SH-SY5Y (cell line): ENCODE results near the gene MEIS2.

Experiments used
- GATA2 ChIP-seq: IDR thresholded peaks from 2 replicates; pipeline ENCODE4 v1.6.1; 2011; ENCODE audit warnings: mild to moderate bottlenecking, low read depth, low read length
- GATA3 ChIP-seq: IDR thresholded peaks from 2 replicates; pipeline ENCODE4 v1.6.1; 2011; ENCODE audit warnings: low read depth, mild to moderate bottlenecking, low read length, moderate library complexity

MEIS2 gene

DNA sequence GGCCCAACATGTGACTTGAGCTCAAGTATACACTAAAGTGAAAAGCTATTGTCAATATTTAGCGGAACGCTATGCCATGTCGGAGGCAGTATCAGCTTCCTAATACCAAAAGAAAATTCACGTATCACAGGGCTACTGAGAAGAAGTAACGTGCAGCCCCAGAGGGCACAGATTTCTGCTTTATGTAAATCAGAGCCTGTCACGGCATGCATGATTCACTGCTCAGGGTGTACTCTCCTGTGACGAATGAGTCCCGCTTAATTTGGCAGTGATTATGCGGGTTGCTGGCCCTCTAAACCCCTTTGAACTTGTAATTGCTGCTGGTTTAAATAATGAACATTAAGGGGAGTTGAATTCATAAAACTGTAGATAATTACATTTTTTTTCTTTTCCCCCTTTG is 85.3 kb downstream of the MEIS2 start:
- TF ChIP-seq GATA2 (no peak), GATA3 (no peak)

DNA sequence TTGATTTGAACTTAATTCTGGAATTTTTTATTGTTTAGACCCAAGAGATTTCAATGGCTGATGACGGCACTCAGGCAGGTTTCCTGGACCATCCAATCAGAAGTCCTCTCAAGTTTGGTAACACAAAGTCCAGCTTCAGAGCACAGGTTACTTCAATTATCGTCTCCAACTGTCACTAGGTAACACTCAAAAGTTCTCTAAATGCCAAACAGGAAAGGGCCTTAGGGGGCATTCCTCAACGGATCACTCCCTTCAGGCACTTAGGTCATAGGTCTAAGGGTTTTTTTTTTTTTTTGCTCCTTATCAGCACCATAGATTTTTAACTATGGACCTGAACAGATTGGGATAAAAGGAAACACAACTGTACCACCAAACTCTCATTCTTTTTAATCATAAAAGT is 85.8 kb downstream of the MEIS2 start:
- TF ChIP-seq GATA3 (no peak), GATA2 (no peak)

DNA sequence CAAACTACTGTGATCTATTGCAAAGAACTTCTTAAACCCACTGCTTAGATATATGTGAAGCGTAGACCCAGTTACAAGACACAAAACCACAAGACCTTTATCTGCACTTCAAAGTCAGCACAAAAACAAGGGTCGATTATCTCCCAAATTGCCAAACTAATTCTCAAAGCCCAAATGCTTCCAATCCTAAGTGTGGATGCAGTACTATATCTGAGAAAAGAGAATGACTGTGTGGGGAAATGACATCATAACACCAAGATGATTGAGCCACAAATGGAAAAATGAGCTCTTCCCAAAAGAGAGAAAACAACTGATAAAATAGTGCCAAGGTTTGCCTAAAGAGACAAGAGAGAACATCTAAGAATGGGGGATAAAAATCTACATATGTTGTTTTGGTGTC is 86.2 kb downstream of the MEIS2 start:
- TF ChIP-seq GATA3: no peak
- no peak for TF ChIP-seq GATA2

DNA sequence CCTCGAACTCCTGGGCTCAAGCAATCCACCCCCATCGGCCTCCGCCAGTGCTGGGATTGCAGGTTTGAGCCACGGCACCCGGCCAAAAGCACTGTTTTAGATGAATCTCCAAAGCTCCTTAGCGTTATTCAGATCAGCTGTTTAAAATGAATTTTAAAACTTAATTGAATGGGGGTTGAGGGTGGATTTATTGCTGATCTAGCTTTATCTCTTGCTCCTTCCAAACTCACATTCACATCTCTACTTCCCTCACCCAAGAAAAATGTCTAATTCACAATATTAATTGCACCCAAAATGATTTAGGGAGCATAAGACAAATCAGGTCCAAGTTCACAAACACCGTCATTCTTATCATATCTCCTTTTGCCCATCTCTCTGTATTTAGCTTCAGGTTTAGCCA is 89.8 kb downstream of the MEIS2 start:
- TF ChIP-seq GATA3: no peak

DNA sequence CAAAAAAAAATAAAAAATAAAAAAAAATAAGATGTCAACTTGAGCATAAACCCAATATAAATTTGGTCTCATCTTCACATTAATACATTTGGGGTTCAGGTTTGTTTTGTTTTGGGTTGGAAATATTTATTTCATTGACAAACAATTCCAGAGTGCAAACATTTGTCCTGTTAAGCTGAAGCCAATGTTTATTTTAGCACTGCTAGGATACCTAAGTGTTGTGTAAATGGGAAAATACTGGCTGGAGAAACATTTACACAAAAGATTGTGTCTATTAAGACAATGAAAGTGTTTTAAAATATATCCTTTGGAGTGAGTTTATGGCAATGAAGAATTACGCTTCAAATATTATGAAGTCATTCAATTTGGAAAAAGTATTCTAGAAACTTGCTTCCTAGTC is 91.1 kb downstream of the MEIS2 start:
- no peak for TF ChIP-seq GATA3
- TF ChIP-seq GATA2: no peak

DNA sequence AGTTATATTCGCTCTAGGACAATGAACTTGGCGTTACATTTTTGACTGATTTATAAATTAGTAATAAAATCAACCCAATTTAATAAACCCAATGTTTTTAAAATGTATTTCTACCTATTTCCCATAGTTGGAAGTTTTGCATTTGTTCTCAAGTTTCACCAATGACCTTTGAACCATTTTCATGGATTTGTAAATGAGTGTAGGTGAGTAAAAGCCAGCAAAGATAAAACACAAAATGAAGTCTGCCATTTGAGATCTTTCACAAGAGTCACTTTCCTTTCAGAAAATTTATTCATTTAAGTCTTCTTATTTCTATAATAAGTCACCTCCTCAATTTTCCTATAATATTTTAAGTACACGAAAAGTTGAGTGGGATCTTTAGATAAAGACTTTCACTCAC is 92.1 kb downstream of the MEIS2 start:
- TF ChIP-seq GATA3 (no peak), GATA2 (no peak)

DNA sequence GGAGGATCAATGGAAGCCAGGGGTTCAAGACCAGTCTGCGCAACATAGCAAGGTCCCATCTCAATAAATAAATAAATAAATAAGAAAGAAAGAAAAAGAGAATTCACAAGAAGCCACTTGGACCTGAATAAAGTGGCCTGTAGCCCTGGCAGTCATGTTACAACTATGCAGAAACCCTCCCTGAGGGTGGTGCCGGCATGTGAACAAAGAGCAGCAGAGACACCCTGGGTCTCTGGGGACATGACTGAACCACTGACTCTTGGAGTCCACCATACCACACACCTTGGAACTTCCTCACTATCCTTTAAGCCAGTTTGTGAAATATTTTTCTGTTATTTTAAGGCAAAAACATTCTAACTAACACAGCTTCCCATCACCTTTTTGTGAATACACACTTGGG is 93.0 kb downstream of the MEIS2 start:
- TF ChIP-seq GATA3 (no peak), GATA2 (no peak)

DNA sequence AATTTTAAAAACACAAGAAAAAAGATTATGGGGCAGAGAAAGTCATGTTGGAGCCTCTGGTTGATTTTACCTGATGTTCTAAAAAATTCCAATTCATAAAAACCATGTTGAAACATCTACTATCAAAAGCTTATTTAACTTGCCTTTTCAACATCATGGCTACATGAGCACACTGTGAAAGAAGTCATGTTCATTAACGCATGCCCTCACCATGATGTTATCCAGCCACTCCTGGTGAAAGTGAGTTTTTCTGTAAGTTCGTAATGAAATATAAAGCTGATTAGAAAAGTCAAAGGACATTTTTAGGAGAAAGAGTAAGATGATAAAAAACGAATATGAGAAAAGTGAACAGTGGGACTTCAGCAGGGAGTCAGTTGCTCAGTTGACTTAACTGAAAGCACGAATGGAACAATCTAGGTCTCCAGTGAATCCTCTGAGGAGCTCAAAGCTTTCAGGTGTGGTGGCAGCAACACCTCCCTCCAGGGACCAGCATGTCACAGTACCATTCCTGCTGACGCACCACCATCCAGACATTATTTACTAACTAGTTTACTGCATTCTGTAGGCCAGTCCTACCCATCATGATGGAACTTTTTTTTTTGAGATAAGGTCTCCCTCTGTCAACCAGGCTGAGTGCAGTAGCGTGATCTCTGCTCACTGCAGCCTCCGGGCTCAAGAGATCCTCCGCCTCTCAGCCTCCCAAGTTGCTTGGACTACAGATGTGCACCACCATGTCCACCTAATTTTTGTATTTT is 95.2 kb downstream of the MEIS2 start:
- TF ChIP-seq GATA2 (no peak), GATA3 (no peak)

DNA sequence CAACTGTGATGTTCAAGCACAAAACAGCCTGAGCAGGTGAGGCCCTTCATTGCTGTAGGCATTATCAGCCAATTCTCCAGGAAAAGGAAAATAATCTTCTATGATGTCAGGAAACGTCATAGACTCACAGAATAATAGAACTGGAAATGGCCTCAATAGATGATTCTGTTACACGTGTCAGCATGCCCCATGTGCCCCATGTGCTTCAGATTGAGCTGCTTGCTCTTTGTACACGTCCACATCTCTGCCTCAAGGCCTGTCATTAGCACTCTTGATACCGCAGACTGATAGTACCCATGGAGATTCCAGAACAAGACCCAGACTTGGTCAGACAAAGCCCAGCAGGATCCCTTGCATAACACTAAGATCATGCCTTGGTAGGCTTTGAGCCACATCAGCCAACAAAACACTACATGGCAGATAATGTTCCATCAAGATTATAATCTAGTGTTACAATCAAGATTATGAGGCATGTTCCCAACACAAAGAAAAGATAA is 95.9 kb downstream of the MEIS2 start:
- peak; percentile 90 for TF ChIP-seq GATA3
- peak; percentile 93 for TF ChIP-seq GATA2

DNA sequence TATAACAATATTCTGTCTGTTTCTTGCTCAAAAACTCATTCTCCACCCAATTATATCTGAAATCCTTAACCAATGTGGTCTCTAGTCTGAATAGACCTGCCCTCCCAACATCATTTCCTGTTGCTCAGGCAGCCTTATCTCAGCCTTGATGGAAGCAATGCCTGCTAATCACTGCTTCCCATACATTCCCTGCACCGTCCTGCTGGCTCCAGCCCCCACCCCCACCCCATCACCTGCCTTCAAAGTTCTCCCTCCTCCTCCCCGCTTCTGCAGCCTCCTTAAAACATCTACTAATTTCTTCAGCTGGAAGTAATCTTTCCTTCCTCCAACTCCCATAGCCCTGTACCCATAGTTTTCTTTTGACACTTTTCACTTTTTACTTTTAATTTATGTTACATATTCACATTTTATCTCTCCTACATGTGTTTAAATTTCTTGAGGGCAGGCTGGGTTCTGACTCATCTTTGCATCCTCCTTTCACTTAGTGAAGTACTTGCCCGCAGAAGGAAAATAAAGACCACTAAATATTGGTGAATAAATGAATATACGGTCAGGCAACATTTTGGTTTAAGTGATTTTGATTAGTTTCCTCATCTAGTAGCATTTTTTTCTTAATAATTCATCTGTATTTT is 98.2 kb downstream of the MEIS2 start:
- no peak for TF ChIP-seq GATA3

DNA sequence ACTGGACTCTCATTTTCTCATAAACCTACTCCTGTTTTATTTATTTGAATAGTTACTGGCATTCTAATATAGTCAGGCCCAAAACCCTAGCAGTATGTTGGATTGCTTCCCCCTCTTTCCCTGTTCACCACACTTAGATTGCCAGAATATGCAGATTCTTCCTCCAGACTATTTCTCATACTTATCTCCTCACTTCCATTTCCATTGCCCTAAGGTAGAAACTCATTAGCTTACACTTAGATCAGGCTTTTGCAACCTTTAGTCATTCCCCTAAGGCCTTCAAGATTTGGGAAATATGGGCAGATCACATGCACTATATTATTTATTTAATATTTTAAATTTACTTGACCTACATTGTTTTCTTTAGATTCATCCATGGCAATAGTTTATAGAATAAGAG is 98.9 kb downstream of the MEIS2 start:
- TF ChIP-seq GATA2: no peak
- TF ChIP-seq GATA3: no peak

DNA sequence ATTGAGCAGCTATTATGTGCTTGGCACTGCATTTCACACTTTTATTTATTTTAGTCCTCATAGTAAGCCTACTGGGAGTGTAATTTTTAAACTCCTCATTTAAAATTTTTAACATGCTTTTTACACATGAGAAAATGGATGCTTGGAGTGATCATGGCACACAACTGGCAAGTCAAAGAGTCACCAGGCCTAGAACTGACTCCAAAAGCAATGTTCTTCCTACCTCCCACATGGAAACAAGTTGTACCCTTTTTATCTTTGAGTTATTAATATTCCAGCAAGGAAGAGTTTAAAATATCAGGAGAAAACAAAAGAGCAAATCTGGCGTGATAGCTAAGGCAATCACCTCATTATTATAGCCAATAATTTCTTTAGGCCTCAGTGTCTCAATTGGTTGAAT is 100.6 kb downstream of the MEIS2 start:
- TF ChIP-seq GATA3: no peak
- TF ChIP-seq GATA2: no peak

DNA sequence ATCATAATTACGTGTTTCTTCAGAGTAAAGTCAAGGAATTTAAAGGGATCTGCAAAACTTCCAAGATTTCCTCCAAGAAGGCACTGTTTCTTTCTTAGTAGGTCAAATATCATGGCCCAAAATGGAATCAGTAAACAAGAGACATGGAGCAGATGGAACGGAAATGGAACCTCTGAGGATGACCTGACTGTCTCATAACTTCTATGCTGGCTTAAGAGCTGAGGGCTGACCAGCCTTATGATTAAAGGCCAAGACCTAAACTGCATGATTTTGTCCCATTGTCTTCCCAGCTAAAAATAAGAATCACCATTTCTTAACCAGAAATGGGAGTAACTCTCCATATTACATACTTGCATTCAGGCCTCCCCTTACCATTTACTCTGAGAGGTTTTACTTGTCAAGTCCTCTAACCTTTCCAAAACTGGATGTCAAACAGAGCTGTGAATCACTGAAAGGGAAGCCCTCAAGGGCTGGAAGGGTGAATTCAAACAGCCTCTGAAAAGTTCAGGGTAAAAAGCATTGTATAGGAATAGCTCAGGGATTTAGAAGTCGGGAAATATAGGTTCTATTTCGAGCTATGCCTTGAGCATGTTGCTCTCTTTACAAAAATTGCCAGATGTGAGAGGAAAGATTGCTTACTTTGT is 103.7 kb downstream of the MEIS2 start:
- TF ChIP-seq GATA3 (no peak), GATA2 (no peak)

DNA sequence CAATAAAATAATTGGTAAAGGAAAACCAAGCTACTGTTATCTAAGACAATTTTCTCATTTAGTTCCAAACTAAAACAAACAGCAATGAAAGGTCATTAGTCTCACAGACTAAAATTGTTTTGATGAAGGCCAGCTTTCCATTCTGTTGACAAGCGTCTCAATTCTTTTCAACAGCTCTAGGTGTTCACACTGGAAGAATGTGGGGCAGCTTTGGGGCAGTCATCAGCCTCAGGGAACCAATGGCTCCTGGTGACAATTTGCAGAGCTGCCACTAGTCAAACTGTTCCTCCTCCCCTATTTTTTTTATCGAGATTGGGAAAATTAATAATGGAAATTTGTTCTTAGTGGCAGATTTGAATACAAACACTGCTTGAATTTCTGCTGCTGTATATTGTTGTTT is 104.2 kb downstream of the MEIS2 start:
- TF ChIP-seq GATA2 (no peak), GATA3 (no peak)

DNA sequence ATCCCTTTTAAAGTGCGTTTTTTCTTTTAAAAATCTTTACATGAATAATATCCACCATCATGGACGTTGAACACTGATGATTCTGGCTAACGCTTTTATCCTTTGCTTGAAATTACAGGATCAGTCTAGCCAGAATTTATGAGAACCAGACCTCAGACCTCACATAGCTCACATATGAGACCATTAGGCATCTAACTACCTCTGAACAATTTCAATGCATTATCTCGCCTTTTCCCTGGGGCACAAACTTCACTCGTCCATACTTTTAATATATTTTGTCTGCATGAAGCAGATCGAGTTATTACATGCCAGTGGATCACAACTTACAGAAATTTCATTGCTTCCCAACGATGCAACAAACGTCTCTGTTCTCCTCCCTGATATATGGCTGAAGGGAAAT is 105.6 kb downstream of the MEIS2 start:
- no peak for TF ChIP-seq GATA3
- no peak for TF ChIP-seq GATA2

DNA sequence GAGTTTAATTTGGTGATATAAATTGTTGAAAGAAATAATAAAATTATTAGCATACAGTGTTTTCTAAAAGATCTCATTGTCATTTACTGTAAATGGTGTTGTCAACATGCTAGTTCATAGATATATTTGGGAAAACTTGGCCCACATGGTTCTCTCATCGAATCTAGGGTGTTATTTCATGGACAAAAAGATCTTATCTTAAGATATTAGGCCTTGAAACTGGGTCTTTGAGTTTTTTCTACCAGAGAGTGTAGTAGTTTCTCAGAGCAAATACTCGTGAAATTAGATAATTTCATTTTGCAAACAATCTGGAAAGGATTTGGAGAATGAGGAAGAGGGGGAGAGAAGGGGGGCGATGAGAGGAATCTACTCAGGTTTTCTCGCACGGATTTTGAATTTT is 107.9 kb downstream of the MEIS2 start:
- TF ChIP-seq GATA2 (0 out of 2 replicates have a peak, but pooled peaks have one; percentile 9), GATA3 (peak; percentile 54; the same call in 1 of the 2 replicates)
